Left renal cortex interstitium (tissue), 4 donors: ENCODE measurements around the gene PPEF2. TPM values are rescaled to one million over a fixed set of nuclear protein-coding genes. Genes with fewer than 3 reads are reported as not detected.
"Not testable (repeated sequence)": the region's sequence is repeated elsewhere in the genome, so short reads cannot be mapped to it uniquely, and the experiment has no call there.

Experiments
- DNase-seq, 4 donors: peaks; one replicate each; pipeline ENCODE4 v3.0.0-alpha.2; 2013; ENCODE audit warnings: low read depth in 4 of 4, low spot score in 2 of 4, missing footprints in 1 of 4
- polyA plus RNA-seq, 4 donors: library from polyadenylated mRNA; unstranded; fragments of 120-200 nt; gene quantifications; one replicate each; pipeline ENCODE4 v1.2.1, GENCODE V29; 2013; ENCODE audit not compliant: insufficient read length in 4 of 4

Gene PPEF2
- polyA plus RNA-seq, result under 1 TPM in 2 of 4 donors, not detected in 2; 0.25 to 0.56 TPM

- no peak for DNase-seq
Observed at GRCh38 chr4:75902352-75902751, at the start of gene PPEF2. PPEF2 (minus strand) TSS chr4:75902452; CDS start chr4:75896325, 6,127 bp downstream.

- DNase-seq, result no peak
Observed at GRCh38 chr4:75950213-75950815, 48.1 kb upstream of the PPEF2 start.

GRCh38 chr4:75948822-75949444, 46.7 kb upstream of the PPEF2 start:
- no peak for DNase-seq

- DNase-seq, result peak in 3 of 4 donors; percentile 3 to 29 (median 11)
Observed at GRCh38 chr4:75940692-75941253, 38.5 kb upstream of the PPEF2 start, which contains the start of gene NAAA. NAAA (minus strand) TSS chr4:75941013; CDS start chr4:75940949, 64 bp downstream.

- peak; percentile 15 to 38 (median 28) for DNase-seq
Observed at GRCh38 chr4:75939890-75940691, 37.8 kb upstream of the PPEF2 start.

- no peak for DNase-seq
Observed at GRCh38 chr4:75935628-75936027, 33.4 kb upstream of the PPEF2 start.

- no peak for DNase-seq
Observed at GRCh38 chr4:75930152-75930551, 27.9 kb upstream of the PPEF2 start.

GRCh38 chr4:75924916-75925315, 22.7 kb upstream of the PPEF2 start:
- not testable (repeated sequence) for DNase-seq

GRCh38 chr4:75924309-75924827, 22.1 kb upstream of the PPEF2 start:
- no peak for DNase-seq

GRCh38 chr4:75922588-75922987, 20.3 kb upstream of the PPEF2 start:
- no peak for DNase-seq

- no peak for DNase-seq
Observed at GRCh38 chr4:75921910-75922309, 19.7 kb upstream of the PPEF2 start.

- DNase-seq, result no peak
Observed at GRCh38 chr4:75920327-75920726, 18.1 kb upstream of the PPEF2 start.

GRCh38 chr4:75919920-75920319, 17.7 kb upstream of the PPEF2 start:
- DNase-seq, result no peak

GRCh38 chr4:75916091-75916661, 13.9 kb upstream of the PPEF2 start:
- peak; percentile 21 to 58 (median 32) for DNase-seq

- DNase-seq, result no peak
Observed at GRCh38 chr4:75912968-75913367, 10.7 kb upstream of the PPEF2 start.

- not testable (repeated sequence) for DNase-seq
Observed at GRCh38 chr4:75910831-75911230, 8.6 kb upstream of the PPEF2 start.

GRCh38 chr4:75909405-75909804, 7.2 kb upstream of the PPEF2 start:
- DNase-seq, result no peak

- peak in 1 of 4 donors; percentile 12 for DNase-seq
Observed at GRCh38 chr4:75908555-75908954, 6.3 kb upstream of the PPEF2 start.

- DNase-seq, result no peak
Observed at GRCh38 chr4:75907966-75908365, 5.7 kb upstream of the PPEF2 start.

- no peak for DNase-seq
Observed at GRCh38 chr4:75904076-75904475, 1.8 kb upstream of the PPEF2 start.
